IPS-NIHi7 (cell line): ENCODE measurements around the gene ASB4.
"Not testable (repeated sequence)": the region's sequence is repeated elsewhere in the genome, so short reads cannot be mapped to it uniquely, and the experiment has no call there.

ENCODE experiments used
- DNase-seq: peaks from one replicate; pipeline ENCODE4 v3.0.0; 2012; ENCODE audit warnings: mixed read lengths; ENCODE audit errors: extremely low spot score

Gene ASB4

GRCh38 chr7:95478272-95479037 lies 7.3 kb upstream of the ASB4 start:
- peak; percentile 43 for DNase-seq

- DNase-seq = no peak
Observed at GRCh38 chr7:95479992-95480624, 5.6 kb upstream of the ASB4 start.

- DNase-seq = no peak
Observed at GRCh38 chr7:95481271-95482165, 4.2 kb upstream of the ASB4 start.

GRCh38 chr7:95482424-95482823 lies 3.3 kb upstream of the ASB4 start:
- no peak for DNase-seq

- no peak for DNase-seq
Observed at GRCh38 chr7:95490231-95490762, 4.6 kb downstream of the ASB4 start.

GRCh38 chr7:95491201-95491600 lies 5.5 kb downstream of the ASB4 start:
- DNase-seq = no peak

- peak; percentile 53 for DNase-seq
Observed at GRCh38 chr7:95491634-95492314, 6.0 kb downstream of the ASB4 start.

GRCh38 chr7:95493247-95493646 lies 7.5 kb downstream of the ASB4 start:
- DNase-seq = no peak

GRCh38 chr7:95493844-95494243 lies 8.1 kb downstream of the ASB4 start:
- no peak for DNase-seq

- no peak for DNase-seq
Observed at GRCh38 chr7:95501261-95501832, 15.6 kb downstream of the ASB4 start.

- DNase-seq = no peak
Observed at GRCh38 chr7:95502403-95502802, 16.7 kb downstream of the ASB4 start.

- no peak for DNase-seq
Observed at GRCh38 chr7:95503271-95504131, 17.8 kb downstream of the ASB4 start.

GRCh38 chr7:95504132-95504588 lies 18.4 kb downstream of the ASB4 start:
- not testable (repeated sequence) for DNase-seq

GRCh38 chr7:95508780-95509179 lies 23.0 kb downstream of the ASB4 start:
- DNase-seq = no peak

GRCh38 chr7:95509199-95509598 lies 23.5 kb downstream of the ASB4 start:
- DNase-seq = peak; percentile 61

- peak; percentile 67 for DNase-seq
Observed at GRCh38 chr7:95511716-95512260, 26.0 kb downstream of the ASB4 start.

GRCh38 chr7:95517458-95517857 lies 31.7 kb downstream of the ASB4 start:
- no peak for DNase-seq

- no peak for DNase-seq
Observed at GRCh38 chr7:95517870-95518269, 32.1 kb downstream of the ASB4 start.

GRCh38 chr7:95520136-95520535 lies 34.4 kb downstream of the ASB4 start:
- no peak for DNase-seq

GRCh38 chr7:95525503-95525902 lies 39.8 kb downstream of the ASB4 start:
- DNase-seq = no peak
